ENCODE measurements around the gene RXRG.

Gene RXRG

GRCh38 chr1:165444897-165445370 lies at the start of gene RXRG:
Gene RXRG, minus strand, starts transcription at chr1:165445126. Its CDS starts 233 bp downstream, at chr1:165444893.
- H3F3A ChIP-seq (ENCODE audit: control insufficient read depth, insufficient read depth), result no peaks in the 10 kb centered on the region
- peaks cover 41% of the 10 kb centered on the region for H3K27me3 ChIP-seq (ENCODE audit: control insufficient read depth, low read length)
- H4K20me1 ChIP-seq (ENCODE audit: control insufficient read depth, insufficient read depth, low read depth, low read length), result no peaks in the 10 kb centered on the region
- no peaks in the 10 kb centered on the region for H3K4me1 ChIP-seq (ENCODE audit: control insufficient read depth, low read length)
- H3K36me3 ChIP-seq (ENCODE audit: control insufficient read depth, low read length), result no peaks in the 10 kb centered on the region
- H3K9me2 ChIP-seq (replicated peaks; ENCODE audit: control insufficient read depth, low read length), result no peaks in the 10 kb centered on the region
- no peak within 1 kb of the TSS for H3K27ac ChIP-seq (ENCODE audit: low read depth, low read length)
- H3K79me2 ChIP-seq (ENCODE audit: control insufficient read depth, low read length), result no peaks in the 10 kb centered on the region
- no peak for TF ChIP-seq EZH2phosphoT487 (IDR thresholded peaks at IDR 0.05; ENCODE audit: borderline replicate concordance, low read length)
- no peak for TF ChIP-seq CTCF (IDR thresholded peaks at IDR 0.05; ENCODE audit: low read depth, low read length, poor library complexity, severe bottlenecking)
- no peak within 1 kb of the TSS for H3K4me2 ChIP-seq (ENCODE audit: low read length)
- H3K4me3 ChIP-seq (ENCODE audit: low read length), result no peak within 1 kb of the TSS
- H3K9me3 ChIP-seq (ENCODE audit: control insufficient read depth, insufficient read depth, low read length), result no peaks in the 10 kb centered on the region

DNA sequence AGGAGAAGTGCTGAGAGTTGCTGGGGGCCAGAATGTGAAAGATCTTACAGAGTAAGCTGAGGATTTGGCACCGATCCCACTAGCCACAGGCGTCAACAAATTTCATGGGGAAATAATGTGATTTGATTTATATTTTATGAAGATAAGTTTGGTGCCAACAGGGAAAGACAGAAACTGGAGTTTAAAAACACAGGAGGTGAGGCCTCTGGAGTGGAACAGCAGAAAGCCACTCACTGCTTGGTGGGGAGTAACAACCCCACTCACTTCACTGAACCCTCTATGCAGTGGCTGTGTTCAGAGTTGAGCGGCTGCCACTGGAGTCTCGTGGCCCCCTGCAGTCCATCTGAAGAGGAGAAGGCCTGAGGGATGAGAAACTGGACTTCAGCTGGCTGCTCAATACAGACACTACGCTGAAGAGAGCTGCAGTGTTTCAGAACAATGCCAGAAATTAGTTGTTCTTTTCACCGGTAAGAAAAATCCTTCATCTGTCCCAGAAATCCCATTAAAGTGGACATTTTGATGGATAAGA lies 48.0 kb upstream of the RXRG start:
- Histone ChIP-seq H3K27me3 (ENCODE audit: control insufficient read depth, low read length) (0 out of 2 replicates have a peak, but pooled peaks cover 3% of the 10 kb centered on the region), H3K4me1 (ENCODE audit: control insufficient read depth, low read length) (no peaks in the 10 kb centered on the region), H3K9me3 (ENCODE audit: control insufficient read depth, insufficient read depth, low read length) (no peaks in the 10 kb centered on the region), H3K4me2 (ENCODE audit: low read length) (no peak overlapping the region), H4K20me1 (ENCODE audit: control insufficient read depth, insufficient read depth, low read depth, low read length) (no peaks in the 10 kb centered on the region), H3K27ac (ENCODE audit: low read depth, low read length) (no peak overlapping the region), H3K79me2 (ENCODE audit: control insufficient read depth, low read length) (no peaks in the 10 kb centered on the region), H3K9me2 (replicated peaks; ENCODE audit: control insufficient read depth, low read length) (no peaks in the 10 kb centered on the region), H3F3A (ENCODE audit: control insufficient read depth, insufficient read depth) (no peaks in the 10 kb centered on the region), H3K4me3 (ENCODE audit: low read length) (no peak overlapping the region), H3K36me3 (ENCODE audit: control insufficient read depth, low read length) (no peaks in the 10 kb centered on the region)
- TF ChIP-seq CTCF (IDR thresholded peaks at IDR 0.05; ENCODE audit: low read depth, low read length, poor library complexity, severe bottlenecking) (no peak), EZH2phosphoT487 (IDR thresholded peaks at IDR 0.05; ENCODE audit: borderline replicate concordance, low read length) (no peak)

DNA sequence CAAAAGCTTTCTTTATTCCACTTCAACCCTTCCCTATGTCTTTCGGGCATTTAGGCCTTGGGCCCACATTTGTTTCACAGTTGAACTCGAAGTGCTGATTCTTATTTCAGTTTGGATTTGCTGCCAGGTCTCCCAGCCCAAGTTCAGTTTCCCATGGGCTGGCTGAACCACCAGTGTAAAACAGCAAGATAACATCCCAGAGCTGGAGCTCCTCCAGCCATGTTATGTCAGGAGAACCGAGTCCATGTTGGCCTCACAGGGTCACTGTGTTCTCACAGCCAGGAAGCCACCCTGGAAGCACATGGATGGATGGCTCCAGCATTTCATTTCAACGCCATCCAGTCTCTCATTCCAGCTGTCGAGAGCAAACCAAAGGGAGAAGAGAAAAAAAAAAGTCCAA lies 45.2 kb upstream of the RXRG start:
- Histone ChIP-seq H3K4me1 (ENCODE audit: control insufficient read depth, low read length) (no peaks in the 10 kb centered on the region), H3K4me2 (ENCODE audit: low read length) (no peak overlapping the region), H3K27ac (ENCODE audit: low read depth, low read length) (no peak overlapping the region), H3K27me3 (ENCODE audit: control insufficient read depth, low read length) (peaks cover 7% of the 10 kb centered on the region; the same call in 1 of the 2 replicates), H3K79me2 (ENCODE audit: control insufficient read depth, low read length) (no peaks in the 10 kb centered on the region), H3K36me3 (ENCODE audit: control insufficient read depth, low read length) (no peaks in the 10 kb centered on the region), H3K4me3 (ENCODE audit: low read length) (no peak overlapping the region), H3F3A (ENCODE audit: control insufficient read depth, insufficient read depth) (no peaks in the 10 kb centered on the region), H3K9me2 (replicated peaks; ENCODE audit: control insufficient read depth, low read length) (no peaks in the 10 kb centered on the region), H3K9me3 (ENCODE audit: control insufficient read depth, insufficient read depth, low read length) (no peaks in the 10 kb centered on the region), H4K20me1 (ENCODE audit: control insufficient read depth, insufficient read depth, low read depth, low read length) (no peaks in the 10 kb centered on the region)
- no peak for TF ChIP-seq EZH2phosphoT487 (IDR thresholded peaks at IDR 0.05; ENCODE audit: borderline replicate concordance, low read length)
- TF ChIP-seq CTCF (IDR thresholded peaks at IDR 0.05; ENCODE audit: low read depth, low read length, poor library complexity, severe bottlenecking), result no peak
